Peyer's patch (tissue), 4 donors: ENCODE results near the gene RNF150.

Experiments used
- POLR2A ChIP-seq, 2 donors: fragments of 450-650 bp; IDR thresholded peaks; one replicate each; pipeline ENCODE4 v1.5.1; 2017; ENCODE audit warnings: antibody characterized with exemption in 2 of 2, mild to moderate bottlenecking in 2 of 2, moderate library complexity in 2 of 2
- TF ChIP-seq, protein P1 (sequence below), 6 experiments: fragments of 450-650 bp in 4 of 6; fragments of 200-600 bp in 2 of 6; sonication (generic) in 1 of 6; IDR thresholded peaks; one replicate each; pipeline ENCODE4 v1.5.1; 2017 to 2019; ENCODE audit warnings: antibody characterized with exemption in 6 of 6, mild to moderate bottlenecking in 3 of 6, moderate library complexity in 1 of 6

DNA sequence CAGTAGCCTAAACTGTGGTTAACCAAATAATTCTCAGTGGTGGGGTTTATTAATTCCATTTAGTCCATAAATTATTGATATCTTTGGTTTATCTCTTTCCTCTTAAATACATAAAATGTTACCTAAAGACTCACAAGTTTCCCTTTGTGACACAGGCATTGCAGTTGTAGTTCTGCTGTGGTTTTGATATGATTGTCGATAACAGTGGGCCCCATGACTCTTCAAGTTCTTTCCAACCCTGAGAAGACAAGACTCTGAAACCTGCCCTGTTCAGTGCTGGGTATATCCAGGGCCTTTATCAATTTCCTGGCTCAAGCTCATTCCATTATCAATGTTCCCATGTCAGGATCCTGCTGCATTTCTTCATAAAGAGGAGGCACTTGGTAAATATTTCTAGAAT is 259.2 kb downstream of the RNF150 start:
- TF ChIP-seq, protein P1, sequence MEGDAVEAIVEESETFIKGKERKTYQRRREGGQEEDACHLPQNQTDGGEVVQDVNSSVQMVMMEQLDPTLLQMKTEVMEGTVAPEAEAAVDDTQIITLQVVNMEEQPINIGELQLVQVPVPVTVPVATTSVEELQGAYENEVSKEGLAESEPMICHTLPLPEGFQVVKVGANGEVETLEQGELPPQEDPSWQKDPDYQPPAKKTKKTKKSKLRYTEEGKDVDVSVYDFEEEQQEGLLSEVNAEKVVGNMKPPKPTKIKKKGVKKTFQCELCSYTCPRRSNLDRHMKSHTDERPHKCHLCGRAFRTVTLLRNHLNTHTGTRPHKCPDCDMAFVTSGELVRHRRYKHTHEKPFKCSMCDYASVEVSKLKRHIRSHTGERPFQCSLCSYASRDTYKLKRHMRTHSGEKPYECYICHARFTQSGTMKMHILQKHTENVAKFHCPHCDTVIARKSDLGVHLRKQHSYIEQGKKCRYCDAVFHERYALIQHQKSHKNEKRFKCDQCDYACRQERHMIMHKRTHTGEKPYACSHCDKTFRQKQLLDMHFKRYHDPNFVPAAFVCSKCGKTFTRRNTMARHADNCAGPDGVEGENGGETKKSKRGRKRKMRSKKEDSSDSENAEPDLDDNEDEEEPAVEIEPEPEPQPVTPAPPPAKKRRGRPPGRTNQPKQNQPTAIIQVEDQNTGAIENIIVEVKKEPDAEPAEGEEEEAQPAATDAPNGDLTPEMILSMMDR (IDR thresholded peaks at IDR 0.05), result no peak
- TF ChIP-seq POLR2A (IDR thresholded peaks at IDR 0.05), result no peak
